Measurements from ENCODE around the gene TIMM21. TPM values are rescaled to one million over a fixed set of nuclear protein-coding genes. Genes with fewer than 3 reads are reported as not detected.

TIMM21 gene, protein sequence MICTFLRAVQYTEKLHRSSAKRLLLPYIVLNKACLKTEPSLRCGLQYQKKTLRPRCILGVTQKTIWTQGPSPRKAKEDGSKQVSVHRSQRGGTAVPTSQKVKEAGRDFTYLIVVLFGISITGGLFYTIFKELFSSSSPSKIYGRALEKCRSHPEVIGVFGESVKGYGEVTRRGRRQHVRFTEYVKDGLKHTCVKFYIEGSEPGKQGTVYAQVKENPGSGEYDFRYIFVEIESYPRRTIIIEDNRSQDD
- 10 to 100 TPM; 56.5 to 71.8 TPM for total RNA-seq

DNA sequence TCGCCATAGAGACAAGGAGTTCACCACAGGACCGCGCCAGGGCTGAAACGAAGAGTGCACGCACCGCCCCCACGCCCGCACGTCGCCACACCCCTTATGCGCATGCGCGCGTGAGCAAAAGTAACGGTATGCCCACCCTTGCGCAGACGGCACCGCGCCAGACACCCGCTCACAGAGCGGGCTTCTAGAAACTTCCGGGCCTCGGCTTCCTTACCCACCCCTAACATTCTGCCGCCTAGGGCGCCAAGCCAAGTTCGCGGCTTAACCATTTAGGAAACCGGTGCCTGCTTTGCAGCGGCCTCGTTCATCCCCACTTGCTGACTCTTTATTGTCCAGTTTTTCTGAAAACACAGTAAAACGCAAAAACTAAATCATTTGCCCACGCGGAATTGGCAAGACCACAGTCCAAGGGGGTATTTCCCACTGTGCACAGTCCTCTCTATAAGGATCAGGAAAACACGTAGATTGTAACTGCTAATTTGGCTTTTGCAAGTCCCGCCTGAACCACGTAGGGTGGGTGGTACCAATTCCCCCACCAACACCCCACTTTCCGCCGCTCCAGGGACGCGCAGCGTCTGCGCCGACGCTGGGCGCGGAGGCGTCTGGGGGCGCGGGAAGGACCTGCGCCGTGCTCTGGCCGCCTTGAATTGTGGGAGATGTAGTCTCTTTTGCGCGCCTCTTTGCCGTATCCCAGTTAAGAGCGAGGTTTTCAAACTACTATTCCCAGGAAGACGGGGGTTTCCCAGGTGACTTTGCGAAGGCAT is at the start of gene TIMM21, which contains the start of gene FBXO15:
TSS of gene TIMM21 (plus strand) at position 745 of the 764 bp plus-strand sequence. CDS start 286 bp downstream, outside the sequence.
TSS of gene FBXO15 (minus strand) at position 56 of the 764 bp plus-strand sequence. CDS start at position 7, 49 bp downstream.
- Histone ChIP-seq H3K4me3 (peak within 1 kb of the TSS; percentile 62 to 96), H3K27ac (peak within 1 kb of the TSS; percentile 93 to 98), H3K36me3 (peaks cover 6% of the 10 kb centered on the region), H3K27me3 (no peaks in the 10 kb centered on the region), H3K4me1 (peaks cover 0 to 50% of the 10 kb centered on the region in 2 donors), H3K9me3 (no peaks in the 10 kb centered on the region)
- peak; percentile 96 for DNase-seq (ENCODE audit: low spot score)
- TF ChIP-seq, protein P1, sequence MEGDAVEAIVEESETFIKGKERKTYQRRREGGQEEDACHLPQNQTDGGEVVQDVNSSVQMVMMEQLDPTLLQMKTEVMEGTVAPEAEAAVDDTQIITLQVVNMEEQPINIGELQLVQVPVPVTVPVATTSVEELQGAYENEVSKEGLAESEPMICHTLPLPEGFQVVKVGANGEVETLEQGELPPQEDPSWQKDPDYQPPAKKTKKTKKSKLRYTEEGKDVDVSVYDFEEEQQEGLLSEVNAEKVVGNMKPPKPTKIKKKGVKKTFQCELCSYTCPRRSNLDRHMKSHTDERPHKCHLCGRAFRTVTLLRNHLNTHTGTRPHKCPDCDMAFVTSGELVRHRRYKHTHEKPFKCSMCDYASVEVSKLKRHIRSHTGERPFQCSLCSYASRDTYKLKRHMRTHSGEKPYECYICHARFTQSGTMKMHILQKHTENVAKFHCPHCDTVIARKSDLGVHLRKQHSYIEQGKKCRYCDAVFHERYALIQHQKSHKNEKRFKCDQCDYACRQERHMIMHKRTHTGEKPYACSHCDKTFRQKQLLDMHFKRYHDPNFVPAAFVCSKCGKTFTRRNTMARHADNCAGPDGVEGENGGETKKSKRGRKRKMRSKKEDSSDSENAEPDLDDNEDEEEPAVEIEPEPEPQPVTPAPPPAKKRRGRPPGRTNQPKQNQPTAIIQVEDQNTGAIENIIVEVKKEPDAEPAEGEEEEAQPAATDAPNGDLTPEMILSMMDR (IDR thresholded peaks at IDR 0.05): no peak

DNA sequence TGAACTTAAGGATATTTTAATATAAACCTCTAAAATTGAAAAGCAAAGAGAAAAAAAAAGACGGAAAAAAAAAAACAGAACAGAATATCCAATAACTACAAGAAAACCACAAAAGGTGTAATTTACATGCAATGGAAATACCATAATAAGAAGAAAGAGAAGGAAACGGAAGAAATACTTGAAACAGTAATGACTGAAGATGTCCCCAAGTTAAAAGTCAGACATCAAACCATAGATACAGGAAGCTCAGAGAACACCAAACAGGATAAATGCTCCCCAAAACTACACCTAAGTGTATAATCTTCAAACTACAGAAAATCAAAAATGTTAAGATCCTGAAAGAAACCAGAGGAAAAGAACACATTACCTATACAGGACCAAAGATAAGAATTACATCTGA is 39.9 kb upstream of the TIMM21 start:
- peaks cover 0 to 25% of the 10 kb centered on the region in 2 donors for H3K9me3 ChIP-seq
- no peak overlapping the region for H3K4me3 ChIP-seq
- TF ChIP-seq, protein P1 (IDR thresholded peaks at IDR 0.05): no peak

DNA sequence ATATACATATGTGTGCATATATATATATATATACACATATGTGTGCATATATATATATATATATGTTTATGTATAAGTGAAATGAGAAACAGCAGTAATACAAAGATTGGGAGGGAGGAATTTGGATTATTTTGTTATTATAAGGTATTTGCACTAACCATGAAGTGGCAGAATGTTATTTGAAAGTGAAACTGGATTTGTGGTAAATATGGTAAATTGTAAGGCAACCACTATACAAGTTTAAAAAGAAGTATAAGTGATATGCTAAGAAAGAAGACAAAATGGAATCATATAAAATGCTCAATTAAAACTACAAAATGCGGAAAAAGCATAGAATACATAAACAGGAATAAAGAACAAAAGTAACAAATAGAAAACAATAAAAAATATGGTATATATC is 38.2 kb upstream of the TIMM21 start:
- Histone ChIP-seq H3K36me3 (no peaks in the 10 kb centered on the region), H3K27ac (no peak overlapping the region), H3K9me3 (peaks cover 0 to 23% of the 10 kb centered on the region in 2 donors), H3K27me3 (no peaks in the 10 kb centered on the region), H3K4me1 (no peaks in the 10 kb centered on the region), H3K4me3 (no peak overlapping the region)
- TF ChIP-seq, protein P1 (IDR thresholded peaks at IDR 0.05): no peak
- no peak for DNase-seq (ENCODE audit: low spot score)

More for the DNA sequence above, 39.9 kb upstream of the TIMM21 start:
- no peaks in the 10 kb centered on the region for H3K4me1 ChIP-seq
- no peaks in the 10 kb centered on the region for H3K36me3 ChIP-seq
- no peak for DNase-seq (ENCODE audit: low spot score)
- H3K27ac ChIP-seq: no peak overlapping the region
- no peaks in the 10 kb centered on the region for H3K27me3 ChIP-seq

DNA sequence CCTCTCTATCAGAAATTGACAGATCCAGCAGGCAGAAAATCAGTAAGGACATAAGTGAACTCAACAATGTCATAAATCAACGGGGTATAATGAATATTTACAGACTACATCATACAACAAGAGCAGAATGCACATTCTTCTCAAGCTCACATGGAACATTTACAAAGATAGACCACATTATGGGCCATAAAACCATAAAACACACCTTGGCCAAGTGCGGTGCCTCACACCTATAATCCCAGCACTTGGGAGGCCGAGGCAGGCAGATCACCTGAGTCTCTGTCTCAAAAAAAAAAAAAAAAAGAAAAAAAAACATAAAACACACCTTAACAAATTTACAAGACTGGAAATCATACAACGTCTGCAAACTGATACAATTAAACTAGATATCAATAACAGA is 37.3 kb upstream of the TIMM21 start:
- TF ChIP-seq, protein P1 (IDR thresholded peaks at IDR 0.05): no peak

DNA sequence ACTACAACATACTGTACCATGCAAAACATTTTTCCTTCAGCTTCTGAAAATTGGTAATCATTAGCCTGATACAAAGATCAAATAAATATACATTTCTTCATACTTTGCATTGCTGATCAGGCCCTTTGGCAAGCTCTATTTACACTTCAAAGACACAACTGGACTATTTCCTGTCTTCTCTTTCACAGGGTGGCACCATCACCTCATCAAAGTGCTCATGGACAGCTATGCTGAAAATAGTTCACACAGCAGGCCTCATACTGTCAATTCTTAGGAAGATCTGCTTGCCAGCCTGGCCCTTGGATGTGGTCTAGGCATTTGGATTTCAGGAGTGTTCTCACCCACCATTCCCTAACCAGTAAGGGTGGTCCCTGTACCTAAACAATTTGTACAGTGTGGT is 34.6 kb upstream of the TIMM21 start:
- H3K27me3 ChIP-seq: no peaks in the 10 kb centered on the region
- TF ChIP-seq, protein P1 (IDR thresholded peaks at IDR 0.05): no peak
- no peak overlapping the region for H3K4me3 ChIP-seq
- H3K9me3 ChIP-seq: peaks cover 0 to 12% of the 10 kb centered on the region in 2 donors
- peaks cover 0 to 6% of the 10 kb centered on the region in 2 donors for H3K4me1 ChIP-seq
- no peaks in the 10 kb centered on the region for H3K36me3 ChIP-seq
- DNase-seq (ENCODE audit: low spot score): no peak
- H3K27ac ChIP-seq: no peak overlapping the region

More for the DNA sequence above, 37.3 kb upstream of the TIMM21 start:
- Histone ChIP-seq H3K4me3 (no peak overlapping the region), H3K27ac (no peak overlapping the region), H3K9me3 (peaks cover 0 to 23% of the 10 kb centered on the region in 2 donors), H3K27me3 (no peaks in the 10 kb centered on the region), H3K36me3 (no peaks in the 10 kb centered on the region), H3K4me1 (no peaks in the 10 kb centered on the region)
- DNase-seq (ENCODE audit: low spot score): no peak

Data from right atrium auricular region (tissue), 2 donors.